ES-I3 (cell line): ENCODE results near the gene PDCD4.
A peak's percentile ranks its signal among the peaks of the same experiment; 100 is the strongest.

Experiments used
- H3K36me3 ChIP-seq: 2 replicates; pipeline ENCODE4 v1.6.1; 2013; ENCODE audit warnings: mild to moderate bottlenecking, low read length, control low read depth, moderate library complexity; ENCODE audit not compliant: insufficient read depth
- H3K4me1 ChIP-seq: 2 replicates; pipeline ENCODE4 v1.6.1; 2013; ENCODE audit warnings: mild to moderate bottlenecking, control low read depth, low read length; ENCODE audit not compliant: insufficient read depth
- H3K9ac ChIP-seq: 2 replicates; pipeline ENCODE4 v1.6.1; 2013; ENCODE audit warnings: low read depth, mild to moderate bottlenecking, low read length, moderate library complexity
- H3K9me3 ChIP-seq: 2 replicates; pipeline ENCODE4 v1.6.1; 2013; ENCODE audit warnings: mild to moderate bottlenecking, low read length, moderate library complexity; ENCODE audit not compliant: control insufficient read depth, insufficient read depth

Gene PDCD4

GRCh38 chr10:110919971-110920881 is 48.5 kb downstream of the PDCD4 start:
- Histone ChIP-seq H3K9me3 (no peaks in the 10 kb centered on the region), H3K36me3 (no peaks in the 10 kb centered on the region), H3K4me1 (peaks cover 8% of the 10 kb centered on the region), H3K9ac (peak overlapping the region; percentile 98)

DNA sequence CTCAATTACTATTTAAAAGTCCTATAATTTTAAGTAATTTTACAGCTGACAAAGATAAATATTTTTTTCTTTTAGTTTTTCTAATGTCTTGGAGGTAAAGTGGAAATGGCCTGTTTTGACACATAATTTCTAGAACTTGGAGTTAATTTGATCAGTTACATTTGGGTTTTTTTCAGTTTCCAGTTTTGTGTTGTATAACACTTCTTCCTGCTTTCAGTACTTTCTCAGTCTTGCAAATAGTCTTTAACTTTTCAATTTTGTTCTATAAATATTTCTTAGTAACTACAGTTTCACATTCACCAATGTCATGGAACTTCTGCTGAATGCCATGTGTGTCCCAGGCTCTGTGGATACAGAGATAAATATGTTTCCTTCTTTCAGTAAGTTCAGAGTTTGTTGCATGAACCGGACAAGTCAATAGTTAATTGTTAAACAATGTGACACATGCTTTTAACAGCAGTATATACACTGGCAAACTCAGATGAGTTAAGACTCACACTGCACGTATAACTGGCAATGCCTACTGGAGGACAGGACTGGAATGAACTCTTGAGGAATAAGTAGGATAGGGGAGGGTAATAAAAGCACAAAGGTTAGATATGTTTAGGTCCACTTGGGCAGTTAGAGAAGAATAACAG is 52.2 kb downstream of the PDCD4 start:
- H3K4me1 ChIP-seq: no peaks in the 10 kb centered on the region
- no peak overlapping the region for H3K9ac ChIP-seq
- no peaks in the 10 kb centered on the region for H3K9me3 ChIP-seq
- no peaks in the 10 kb centered on the region for H3K36me3 ChIP-seq

DNA sequence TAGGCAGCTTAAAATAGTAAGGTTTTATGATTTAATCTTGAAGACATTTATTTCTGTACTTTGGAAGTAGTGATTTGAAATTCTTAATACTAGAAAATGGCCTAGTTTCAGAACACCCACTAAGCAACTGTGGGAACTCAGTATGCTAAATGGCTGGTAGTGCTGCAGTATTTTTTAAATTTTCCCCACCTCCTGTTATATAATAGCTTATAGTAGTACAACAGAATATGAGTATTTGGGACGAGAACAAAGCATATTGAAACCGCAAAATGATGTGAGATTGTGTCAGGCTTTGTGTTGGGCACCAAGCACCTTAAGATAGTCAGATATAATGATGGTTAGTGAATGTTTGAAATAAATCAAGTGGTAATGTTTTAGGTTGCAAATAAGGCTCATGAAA is 55.7 kb downstream of the PDCD4 start:
- Histone ChIP-seq H3K4me1 (no peaks in the 10 kb centered on the region), H3K9ac (no peak overlapping the region), H3K36me3 (no peaks in the 10 kb centered on the region), H3K9me3 (no peaks in the 10 kb centered on the region)

- Histone ChIP-seq H3K9ac (no peak overlapping the region), H3K4me1 (no peaks in the 10 kb centered on the region), H3K9me3 (no peaks in the 10 kb centered on the region), H3K36me3 (no peaks in the 10 kb centered on the region)
Measured at GRCh38 chr10:110931769-110932381, 60.1 kb downstream of the PDCD4 start.

- Histone ChIP-seq H3K9ac (no peak overlapping the region), H3K4me1 (no peaks in the 10 kb centered on the region), H3K9me3 (no peaks in the 10 kb centered on the region), H3K36me3 (no peaks in the 10 kb centered on the region)
Measured at GRCh38 chr10:110932505-110933180, 60.9 kb downstream of the PDCD4 start.

DNA sequence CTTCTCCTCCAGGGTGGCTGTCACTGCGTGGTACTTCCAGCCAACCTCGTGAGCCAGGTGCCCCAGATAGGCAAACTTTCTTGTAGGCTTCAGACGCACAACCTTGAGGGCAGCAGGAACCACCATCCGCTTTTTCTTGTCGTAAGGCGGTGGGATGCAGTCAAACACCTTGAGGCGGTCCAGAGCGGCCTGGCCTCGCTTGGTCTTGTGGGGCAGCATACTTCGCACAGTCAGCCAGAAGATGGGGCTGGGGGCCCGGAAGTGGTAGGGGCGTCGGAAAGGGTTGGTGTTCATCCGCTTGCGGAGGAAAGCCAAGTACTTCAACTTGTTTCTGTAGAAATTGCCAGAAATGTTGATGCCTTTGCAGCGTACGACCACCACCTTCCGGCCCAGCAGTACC is 65.0 kb downstream of the PDCD4 start:
- H3K4me1 ChIP-seq: no peaks in the 10 kb centered on the region
- no peaks in the 10 kb centered on the region for H3K9me3 ChIP-seq
- H3K36me3 ChIP-seq: no peaks in the 10 kb centered on the region
- H3K9ac ChIP-seq: no peak overlapping the region

- H3K9ac ChIP-seq: no peak overlapping the region
- no peaks in the 10 kb centered on the region for H3K9me3 ChIP-seq
- no peaks in the 10 kb centered on the region for H3K36me3 ChIP-seq
- H3K4me1 ChIP-seq: no peaks in the 10 kb centered on the region
Measured at GRCh38 chr10:110939419-110939818, 67.7 kb downstream of the PDCD4 start.

GRCh38 chr10:110944792-110945396 is 73.2 kb downstream of the PDCD4 start:
- H3K36me3 ChIP-seq: no peaks in the 10 kb centered on the region
- H3K9ac ChIP-seq: no peak overlapping the region
- no peaks in the 10 kb centered on the region for H3K9me3 ChIP-seq
- peaks cover 3% of the 10 kb centered on the region; the same call in 1 of the 2 replicates for H3K4me1 ChIP-seq

DNA sequence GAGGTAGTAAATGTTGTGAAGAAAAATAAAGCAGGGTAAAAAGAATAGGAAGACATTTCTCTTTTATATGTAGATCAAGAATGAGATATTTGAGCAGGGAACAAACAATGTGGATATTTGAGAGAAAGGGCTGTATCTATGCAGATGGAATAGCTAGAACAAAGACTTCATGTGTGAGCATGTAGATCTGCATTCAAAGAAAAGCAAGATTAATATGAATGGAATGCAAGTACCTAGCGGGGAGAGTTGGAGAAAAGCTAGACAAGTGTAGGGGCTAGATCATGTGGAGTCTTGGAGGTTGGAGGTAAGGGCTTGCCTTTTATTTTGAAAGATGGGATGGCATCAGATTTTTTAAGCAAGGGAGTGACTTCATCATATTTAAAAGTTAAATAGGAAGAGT is 74.8 kb downstream of the PDCD4 start:
- no peaks in the 10 kb centered on the region for H3K9me3 ChIP-seq
- H3K36me3 ChIP-seq: no peaks in the 10 kb centered on the region
- no peak overlapping the region for H3K9ac ChIP-seq
- H3K4me1 ChIP-seq: peaks cover 3% of the 10 kb centered on the region; the same call in 1 of the 2 replicates

DNA sequence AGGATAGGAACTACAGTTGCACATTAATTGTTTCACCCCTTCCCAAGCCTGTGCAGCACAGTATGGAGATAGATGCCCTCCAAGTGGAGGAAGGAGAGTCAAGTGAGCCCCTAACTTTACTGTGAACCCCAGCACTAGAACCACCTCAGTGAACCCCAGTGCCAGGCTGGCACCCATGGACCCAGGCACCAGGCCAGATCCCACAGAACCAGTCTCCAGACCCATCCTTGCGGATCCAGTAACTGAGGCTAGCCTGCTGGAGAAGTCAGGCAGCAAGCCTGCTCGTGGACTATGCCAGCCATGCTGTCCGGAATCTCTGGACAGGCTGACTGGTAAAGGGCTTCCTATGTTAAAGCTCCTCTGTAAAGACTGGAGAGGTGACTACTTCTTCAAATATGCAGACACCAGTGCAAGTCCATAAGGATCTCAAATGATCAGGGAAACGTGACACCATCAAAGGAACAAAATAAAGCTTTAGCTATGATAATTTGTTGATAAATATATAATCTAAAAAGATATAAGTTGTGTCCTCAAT is 75.4 kb downstream of the PDCD4 start:
- Histone ChIP-seq H3K4me1 (peaks cover 3% of the 10 kb centered on the region; the same call in 1 of the 2 replicates), H3K9ac (no peak overlapping the region), H3K36me3 (no peaks in the 10 kb centered on the region), H3K9me3 (no peaks in the 10 kb centered on the region)
